GM21381 (cell line): ENCODE data around the gene NBPF9.
A peak's percentile ranks its signal among the peaks of the same experiment; 100 is the strongest.
"Not testable (repeated sequence)": the region's sequence is repeated elsewhere in the genome, so short reads cannot be mapped to it uniquely, and the experiment has no call there.

Experiments used
- ATAC-seq: cut with Tn5 transposase; IDR thresholded peaks from one replicate; pipeline ENCODE4 v1.9.1; 2021; ENCODE audit warnings: mild to moderate bottlenecking, moderate library complexity; ENCODE audit not compliant: unreplicated experiment

NBPF9 gene, protein sequence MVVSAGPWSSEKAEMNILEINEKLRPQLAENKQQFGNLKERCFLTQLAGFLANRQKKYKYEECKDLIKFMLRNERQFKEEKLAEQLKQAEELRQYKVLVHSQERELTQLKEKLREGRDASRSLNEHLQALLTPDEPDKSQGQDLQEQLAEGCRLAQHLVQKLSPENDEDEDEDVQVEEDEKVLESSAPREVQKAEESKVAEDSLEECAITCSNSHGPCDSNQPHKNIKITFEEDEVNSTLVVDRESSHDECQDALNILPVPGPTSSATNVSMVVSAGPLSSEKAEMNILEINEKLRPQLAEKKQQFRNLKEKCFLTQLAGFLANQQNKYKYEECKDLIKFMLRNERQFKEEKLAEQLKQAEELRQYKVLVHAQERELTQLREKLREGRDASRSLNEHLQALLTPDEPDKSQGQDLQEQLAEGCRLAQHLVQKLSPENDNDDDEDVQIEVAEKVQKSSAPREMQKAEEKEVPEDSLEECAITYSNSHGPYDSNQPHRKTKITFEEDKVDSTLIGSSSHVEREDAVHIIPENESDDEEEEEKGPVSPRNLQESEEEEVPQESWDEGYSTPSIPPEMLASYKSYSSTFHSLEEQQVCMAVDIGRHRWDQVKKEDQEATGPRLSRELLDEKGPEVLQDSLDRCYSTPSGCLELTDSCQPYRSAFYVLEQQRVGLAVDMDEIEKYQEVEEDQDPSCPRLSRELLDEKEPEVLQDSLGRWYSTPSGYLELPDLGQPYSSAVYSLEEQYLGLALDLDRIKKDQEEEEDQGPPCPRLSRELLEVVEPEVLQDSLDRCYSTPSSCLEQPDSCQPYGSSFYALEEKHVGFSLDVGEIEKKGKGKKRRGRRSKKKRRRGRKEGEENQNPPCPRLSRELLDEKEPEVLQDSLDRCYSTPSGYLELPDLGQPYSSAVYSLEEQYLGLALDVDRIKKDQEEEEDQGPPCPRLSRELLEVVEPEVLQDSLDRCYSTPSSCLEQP (N-terminal part only)

GRCh38 chr1:149103109-149104081 is at the start of gene NBPF9:
NBPF9 (minus strand) TSS chr1:149103551; CDS start chr1:149082139, 21,412 bp downstream.
- ATAC-seq, result peak; percentile 95

- ATAC-seq, result not testable (repeated sequence)
Observed at GRCh38 chr1:149149909-149150308, 46.6 kb upstream of the NBPF9 start.

DNA sequence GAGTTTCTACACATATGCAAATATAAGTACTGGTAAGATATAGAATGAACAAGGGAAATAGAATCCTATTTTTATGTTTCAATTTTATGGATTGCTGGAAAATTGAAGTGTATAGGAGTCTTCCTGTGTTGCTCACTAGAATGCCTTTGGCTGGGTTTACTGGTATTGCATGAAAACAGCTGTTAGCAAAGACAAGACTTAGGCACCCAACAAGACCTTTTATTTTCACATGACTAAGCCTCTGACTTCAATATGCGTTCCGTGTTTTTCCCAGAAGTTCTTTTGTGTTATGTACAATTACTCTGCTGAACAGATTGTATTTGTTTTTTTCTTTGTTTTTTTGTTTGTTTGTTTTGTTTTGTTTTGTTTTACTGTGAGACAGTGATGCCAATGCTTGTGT is 34.2 kb upstream of the NBPF9 start:
- ATAC-seq, result not testable (repeated sequence)

DNA sequence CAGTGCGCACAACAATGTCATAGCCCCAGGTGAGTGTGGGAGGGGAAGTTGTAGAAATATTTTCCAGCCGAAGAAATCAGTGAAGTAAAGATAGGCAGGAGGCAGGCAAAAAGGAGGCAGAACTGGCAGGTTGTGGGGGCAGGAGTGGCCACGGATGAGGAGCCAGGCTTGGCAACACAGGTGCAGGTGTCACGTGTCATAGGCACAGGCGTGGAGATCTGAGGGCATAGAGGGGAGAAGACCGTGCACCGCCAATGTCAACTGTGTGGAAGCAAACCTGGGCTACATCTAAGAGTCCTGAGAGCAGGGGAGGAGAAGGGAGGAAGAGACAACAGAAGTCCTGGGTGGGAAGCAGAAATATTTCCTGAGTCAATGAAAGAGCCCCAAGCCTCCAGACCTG is 27.6 kb upstream of the NBPF9 start:
- ATAC-seq, result not testable (repeated sequence)

- not testable (repeated sequence) for ATAC-seq
Observed at GRCh38 chr1:149129245-149129644, 25.9 kb upstream of the NBPF9 start.

GRCh38 chr1:149126555-149127145 is 23.3 kb upstream of the NBPF9 start:
- ATAC-seq, result not testable (repeated sequence)

DNA sequence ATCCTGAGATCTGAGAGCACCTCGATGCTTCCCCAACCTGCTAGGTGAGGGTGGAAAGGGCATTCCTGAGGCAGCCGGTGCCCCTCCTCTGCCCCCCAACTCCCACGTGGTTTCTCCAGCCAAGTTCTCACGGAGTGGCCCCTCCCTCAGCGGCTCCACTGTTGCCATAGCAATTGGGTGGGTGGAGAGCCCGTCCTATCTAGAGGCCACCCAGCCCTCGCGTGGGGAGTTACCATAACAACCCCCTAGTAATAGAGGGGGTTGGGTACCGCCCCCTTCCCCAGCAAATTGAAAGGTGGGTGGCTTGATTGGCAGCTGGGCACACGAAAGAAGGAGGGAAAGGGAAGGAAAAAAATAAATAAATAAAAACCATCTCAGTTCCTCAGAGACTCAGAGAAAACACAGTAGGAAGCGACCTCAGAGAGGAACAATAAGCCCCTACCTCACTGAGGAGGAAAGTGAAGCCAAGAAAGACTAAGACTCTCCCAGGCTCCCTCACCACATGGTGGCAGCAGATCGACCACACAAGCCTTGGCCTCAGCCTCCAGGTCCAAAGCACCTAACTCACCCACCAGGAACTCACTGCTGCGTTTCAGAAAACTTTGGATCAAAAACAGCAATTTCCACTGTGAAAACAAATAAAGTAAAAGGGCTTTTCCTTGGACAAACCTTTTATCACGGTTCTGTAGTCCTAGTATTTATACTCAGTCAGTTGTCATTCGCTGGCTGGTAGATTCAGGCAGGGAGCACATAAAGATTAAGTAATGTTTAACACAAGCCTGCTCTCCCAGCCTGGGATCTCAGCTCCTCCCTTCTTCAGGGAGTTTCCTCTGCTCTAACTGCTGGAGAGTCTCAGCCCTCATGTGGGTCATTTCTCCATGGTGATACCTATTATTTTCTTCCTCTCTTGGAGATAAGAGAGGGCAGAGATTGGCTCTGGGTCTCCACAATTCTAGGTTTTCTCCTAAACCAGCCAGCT is 20.9 kb upstream of the NBPF9 start:
- not testable (repeated sequence) for ATAC-seq

DNA sequence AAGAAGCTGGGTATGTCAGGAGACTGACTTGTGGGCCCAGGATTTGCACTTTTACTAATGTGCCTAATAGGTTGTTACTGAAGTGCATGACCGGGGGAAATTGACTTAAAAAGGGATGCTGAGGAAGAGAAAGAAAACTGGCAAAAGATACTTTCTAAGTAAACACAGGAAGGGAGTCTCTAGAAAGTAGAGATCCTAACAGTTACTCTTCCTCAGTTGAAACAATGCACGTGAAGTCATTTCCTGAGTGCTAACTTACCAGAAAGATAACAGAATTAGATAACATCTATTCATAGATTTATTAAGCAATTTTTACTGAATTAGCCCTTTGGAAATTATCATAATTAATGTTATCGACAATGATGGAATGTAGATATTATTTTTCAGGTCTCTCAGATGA is 9.5 kb upstream of the NBPF9 start:
- not testable (repeated sequence) for ATAC-seq

DNA sequence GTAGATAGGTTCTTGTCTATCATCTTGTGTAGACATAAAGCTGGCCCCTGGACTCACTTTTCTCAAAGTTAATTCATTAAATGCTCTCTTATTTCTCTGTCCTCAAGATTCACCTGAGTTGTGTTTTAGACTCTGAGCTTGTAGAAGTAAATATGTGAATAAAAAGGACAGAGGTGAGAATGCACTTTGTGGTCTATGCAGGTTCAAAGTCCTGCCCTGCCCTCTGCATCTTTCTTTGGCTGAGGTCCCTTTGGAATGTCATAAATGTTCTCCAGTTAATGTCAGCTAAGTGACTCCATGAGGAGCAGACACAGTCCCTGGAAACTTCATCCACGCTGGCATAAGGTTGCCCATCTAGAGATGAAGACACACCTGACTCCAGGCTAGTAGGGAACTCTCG is 7.0 kb upstream of the NBPF9 start:
- not testable (repeated sequence) for ATAC-seq

- peak; percentile 29 for ATAC-seq
Observed at GRCh38 chr1:149102574-149102973, 777 bp downstream of the NBPF9 start.

- not testable (repeated sequence) for ATAC-seq
Observed at GRCh38 chr1:149098276-149098675, 5.1 kb downstream of the NBPF9 start.

DNA sequence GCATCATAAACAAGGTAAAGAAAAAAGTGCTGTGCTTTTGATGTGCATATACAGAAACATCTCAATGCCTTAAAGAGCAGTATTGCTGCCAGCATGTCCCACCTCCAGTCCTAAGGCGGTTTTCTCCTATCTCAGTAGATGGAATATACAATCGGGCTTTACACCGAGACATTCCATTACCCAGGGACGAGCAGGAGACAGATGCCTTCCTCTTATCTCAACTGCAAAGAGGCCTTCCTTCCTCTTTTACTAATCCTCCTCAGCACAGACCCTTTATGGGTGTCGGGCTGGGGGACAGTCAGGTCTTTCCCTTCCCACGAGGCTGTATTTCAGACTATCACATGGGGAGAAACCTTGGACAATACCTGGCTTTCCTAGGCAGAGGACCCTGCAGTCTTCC is 10.2 kb downstream of the NBPF9 start:
- not testable (repeated sequence) for ATAC-seq

DNA sequence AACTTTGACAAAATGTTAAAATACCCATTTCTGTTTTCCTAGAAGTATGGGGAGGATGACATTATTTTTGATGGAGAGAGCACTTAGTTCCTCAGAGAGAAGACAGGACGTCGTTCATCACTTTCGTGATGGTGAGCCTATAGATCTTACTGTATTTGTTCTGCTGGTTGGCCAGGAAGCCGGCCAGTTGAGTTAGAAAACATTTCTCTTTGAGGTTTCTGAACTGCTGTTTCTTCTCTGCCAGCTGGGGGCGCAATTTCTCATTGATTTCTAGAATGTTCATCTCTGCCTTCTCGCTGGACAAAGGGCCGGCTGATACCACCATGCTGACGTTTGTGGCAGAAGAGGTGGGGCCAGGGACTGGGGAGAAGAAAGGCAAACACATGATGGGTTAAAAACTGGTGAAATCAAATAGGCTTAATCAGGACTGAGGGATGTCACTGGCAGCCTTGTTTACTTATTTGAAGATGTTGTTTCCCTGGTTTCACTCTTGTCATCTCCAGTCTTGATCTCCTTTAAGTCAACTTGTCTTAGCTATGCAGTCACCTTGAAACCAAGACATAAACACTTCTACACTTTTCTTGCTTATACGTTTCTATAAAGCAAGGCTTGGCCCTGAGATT is 27.7 kb downstream of the NBPF9 start:
- not testable (repeated sequence) for ATAC-seq

DNA sequence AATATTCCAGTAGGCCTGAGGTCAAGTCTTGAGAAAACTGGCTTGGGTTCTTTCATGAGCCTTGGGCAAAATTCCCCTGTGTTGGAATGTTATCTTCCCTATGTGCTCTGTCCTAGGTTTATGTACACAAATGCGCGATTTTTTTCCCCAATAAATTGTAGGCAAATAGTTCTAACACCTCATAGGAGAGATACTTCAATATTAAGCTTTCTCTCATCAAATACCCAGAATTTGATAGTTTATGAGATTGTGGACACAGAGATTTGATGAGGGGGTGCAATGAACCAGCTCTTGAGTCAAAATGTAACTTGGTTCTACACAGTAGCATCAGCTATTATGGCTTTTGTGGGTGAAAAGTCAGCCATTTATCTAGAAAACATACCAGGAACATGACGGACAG is 38.7 kb downstream of the NBPF9 start:
- ATAC-seq, result not testable (repeated sequence)

- ATAC-seq, result not testable (repeated sequence)
Observed at GRCh38 chr1:149043056-149043455, 60.3 kb downstream of the NBPF9 start.

- not testable (repeated sequence) for ATAC-seq
Observed at GRCh38 chr1:149033916-149034315, 69.4 kb downstream of the NBPF9 start.

DNA sequence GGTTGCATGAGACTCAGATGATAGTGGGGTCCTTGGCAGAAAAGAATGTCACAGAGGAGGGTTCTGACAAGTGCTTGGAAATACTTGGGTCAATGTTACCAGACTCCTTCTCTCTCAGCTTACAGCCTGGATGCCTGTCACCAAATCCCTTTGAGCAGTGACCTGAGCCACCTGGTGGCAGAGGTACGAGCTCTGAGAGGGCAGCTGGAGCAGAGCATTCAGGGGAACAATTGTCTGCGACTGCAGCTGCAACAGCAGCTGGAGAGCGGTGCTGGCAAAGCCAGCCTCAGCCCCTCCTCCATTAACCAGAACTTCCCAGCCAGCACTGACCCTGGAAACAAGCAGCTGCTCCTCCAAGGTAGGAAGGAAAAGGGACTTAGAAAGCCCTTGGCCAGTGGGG is 79.0 kb downstream of the NBPF9 start:
- not testable (repeated sequence) for ATAC-seq

GRCh38 chr1:149018577-149018976 is 84.8 kb downstream of the NBPF9 start:
- not testable (repeated sequence) for ATAC-seq
